Measurements from ENCODE around the gene BMPER.

BMPER gene

DNA sequence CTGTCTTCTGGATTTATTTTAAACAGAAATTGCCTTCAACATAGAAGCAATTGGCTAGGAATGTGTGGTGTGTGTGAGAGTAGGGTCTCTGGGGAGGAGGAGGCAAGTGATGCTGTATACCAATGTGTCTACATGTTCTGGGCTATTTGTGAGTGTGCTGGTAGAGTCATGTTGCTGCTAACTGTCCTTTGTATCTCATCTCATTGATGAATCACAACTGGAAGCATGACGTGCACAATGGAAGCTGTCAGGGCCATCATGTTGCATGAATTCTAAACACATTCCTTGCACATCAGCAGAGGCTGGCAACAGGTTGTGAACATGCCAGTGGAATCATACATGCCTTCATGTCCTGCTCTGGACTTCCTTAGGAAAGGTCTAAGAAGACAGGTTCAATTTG lies 199.7 kb downstream of the BMPER start:
- no peak for DNase-seq

DNA sequence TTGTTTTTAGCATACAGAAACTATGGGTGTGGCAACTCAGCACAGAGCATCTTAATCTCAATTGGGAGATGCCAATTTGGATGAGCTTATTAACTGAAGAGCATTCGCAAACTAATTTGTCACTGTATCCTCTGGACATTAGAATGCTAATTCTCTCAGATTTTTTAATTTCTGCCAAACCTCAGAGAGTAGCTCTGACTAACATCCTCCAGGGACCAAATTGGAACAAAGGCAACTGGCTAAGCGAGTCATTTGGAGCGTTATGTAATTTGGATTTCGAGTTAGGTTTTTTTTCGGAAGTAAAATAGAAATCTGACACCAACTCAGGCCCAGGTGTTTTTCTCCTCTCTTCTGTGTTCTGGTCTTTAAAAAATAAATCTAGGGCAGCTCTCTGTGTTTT lies 201.9 kb downstream of the BMPER start:
- DNase-seq: no peak

DNA sequence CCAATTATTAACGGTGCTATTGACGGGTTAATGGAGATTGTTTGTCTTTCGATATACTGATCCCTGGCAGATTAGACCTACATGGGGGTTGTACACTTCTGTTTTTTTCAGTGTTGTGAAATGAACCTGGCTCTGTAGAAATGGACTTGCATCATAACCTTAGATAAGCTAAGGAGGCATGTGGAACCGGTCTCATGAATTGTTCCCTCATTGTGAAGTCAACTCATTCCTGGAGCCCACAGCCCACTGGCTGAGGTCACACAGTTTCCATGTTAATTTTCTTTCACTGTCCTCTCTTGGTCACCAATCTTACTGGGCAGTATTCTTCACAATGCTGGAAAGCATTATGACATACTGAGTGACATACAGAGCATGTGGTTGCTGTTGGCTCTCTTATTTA lies 202.8 kb downstream of the BMPER start:
- DNase-seq: no peak

DNA sequence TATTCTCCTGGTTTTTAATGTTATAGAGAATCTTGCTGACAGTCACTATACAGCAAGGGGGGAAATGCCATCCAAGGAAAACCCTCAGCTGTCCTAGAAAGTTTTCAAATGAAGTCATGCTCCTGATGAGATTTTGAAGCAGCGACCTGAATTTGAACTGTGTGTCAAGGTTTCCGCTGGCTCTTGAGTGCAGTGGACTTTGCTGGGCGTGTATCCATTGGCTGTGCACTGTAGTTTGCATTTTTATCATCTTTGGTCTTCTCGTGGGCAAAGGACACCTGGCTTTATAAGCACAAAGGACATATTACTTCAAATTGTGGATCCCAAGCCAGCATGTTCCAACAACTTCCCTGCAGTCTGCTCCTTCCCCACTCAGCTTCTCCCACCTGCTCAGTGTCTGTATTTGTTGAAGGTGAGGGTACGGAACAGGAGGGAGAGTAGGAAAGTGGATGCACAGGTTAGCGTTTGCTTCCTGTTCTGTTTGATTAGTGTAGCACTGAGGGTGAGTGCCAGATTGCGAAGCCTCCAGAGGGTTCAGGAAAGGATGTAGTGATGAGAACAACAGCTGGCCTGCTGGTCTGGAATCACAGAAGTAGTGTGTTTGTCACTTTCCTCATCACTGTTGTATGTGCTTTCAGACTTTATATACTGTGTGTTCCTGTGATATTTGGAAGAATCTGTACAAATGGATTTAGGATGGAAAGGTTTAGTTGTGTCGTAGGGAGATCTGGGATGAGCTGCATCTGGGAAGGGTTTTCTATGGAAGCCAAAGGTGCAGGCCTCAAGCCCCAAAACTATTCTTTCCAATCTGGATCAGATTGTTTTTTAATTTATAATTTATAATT lies 204.8 kb downstream of the BMPER start:
- no peak for DNase-seq

GRCh38 chr7:34111031-34111430 lies 205.7 kb downstream of the BMPER start:
- DNase-seq: no peak

DNA sequence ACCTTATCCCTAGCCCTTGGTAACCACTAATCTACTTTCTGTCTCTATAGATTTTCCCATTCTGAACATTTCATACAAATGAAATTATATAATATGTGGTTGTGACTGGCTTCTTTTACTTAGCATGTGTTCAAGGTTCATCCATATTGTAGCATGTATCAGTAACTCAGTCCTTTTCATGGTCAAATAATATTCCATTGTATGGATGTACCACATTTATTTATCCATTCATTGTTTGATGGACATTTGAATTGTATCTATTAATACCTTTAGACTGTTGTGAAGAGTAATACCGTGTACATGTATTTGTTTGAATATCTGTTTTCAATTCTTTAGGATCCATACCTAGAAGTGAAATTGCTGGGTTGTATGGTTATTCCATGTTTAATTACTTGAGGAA lies 210.2 kb downstream of the BMPER start:
- DNase-seq: no peak

GRCh38 chr7:34117573-34117972 lies 212.2 kb downstream of the BMPER start:
- DNase-seq: no peak

DNA sequence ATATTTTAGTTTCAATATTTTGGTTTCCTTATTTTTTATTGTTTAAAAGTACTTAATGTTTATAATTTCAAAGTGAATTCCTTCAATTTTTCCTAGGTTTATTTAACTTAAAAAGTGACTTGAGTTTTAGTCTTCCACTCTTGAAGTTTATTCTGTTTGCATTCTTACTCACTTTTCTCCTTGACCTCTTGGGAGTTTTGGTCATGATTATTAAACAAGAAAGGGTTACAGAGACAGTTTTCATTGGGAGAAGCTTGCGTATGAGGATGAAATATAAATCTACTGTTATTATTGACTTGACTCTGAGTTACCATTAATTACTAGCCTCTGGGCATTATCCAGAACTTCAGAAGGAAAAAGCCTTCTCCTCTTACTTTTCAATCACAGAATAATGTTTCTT lies 216.0 kb downstream of the BMPER start:
- no peak for DNase-seq

DNA sequence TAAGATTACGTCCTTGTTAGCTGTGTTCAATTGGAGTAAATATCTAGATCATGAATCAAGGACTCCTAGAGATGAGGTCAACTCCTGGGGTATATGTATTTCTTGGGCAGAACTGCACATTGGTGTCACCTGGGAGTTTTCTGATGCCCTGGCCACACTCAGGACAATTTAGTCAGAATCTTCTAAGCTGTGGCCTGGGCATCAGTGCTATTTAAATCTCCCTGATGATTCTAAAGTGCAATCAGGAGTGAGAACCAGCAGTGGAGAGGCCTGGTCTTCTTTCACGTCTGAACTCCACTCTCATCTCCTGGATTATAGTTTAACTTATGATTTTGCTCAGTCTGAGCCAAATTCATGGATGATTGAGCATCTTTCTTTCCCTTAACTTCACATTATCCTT lies 218.0 kb downstream of the BMPER start:
- DNase-seq: no peak

GRCh38 chr7:34124765-34125164 lies 219.4 kb downstream of the BMPER start:
- no peak for DNase-seq

DNA sequence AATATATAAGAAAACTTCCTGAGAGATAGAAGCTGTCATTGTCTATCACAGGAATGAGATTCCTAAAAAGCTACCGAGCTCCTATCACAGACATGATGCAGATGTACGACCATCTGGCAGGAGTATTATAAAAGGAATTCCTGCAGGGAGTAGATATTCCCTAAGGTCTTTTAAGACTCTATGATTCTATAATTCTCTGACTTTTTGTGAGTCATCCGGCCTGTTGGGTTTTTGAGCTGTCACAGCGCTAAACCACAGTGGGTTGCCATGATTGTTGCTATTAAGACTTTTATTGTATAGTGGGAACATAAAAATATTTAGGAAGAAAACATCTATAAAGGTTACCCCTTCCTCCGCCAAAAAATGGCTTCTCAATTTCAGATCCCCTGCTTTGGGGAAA lies 223.4 kb downstream of the BMPER start:
- no peak for DNase-seq

DNA sequence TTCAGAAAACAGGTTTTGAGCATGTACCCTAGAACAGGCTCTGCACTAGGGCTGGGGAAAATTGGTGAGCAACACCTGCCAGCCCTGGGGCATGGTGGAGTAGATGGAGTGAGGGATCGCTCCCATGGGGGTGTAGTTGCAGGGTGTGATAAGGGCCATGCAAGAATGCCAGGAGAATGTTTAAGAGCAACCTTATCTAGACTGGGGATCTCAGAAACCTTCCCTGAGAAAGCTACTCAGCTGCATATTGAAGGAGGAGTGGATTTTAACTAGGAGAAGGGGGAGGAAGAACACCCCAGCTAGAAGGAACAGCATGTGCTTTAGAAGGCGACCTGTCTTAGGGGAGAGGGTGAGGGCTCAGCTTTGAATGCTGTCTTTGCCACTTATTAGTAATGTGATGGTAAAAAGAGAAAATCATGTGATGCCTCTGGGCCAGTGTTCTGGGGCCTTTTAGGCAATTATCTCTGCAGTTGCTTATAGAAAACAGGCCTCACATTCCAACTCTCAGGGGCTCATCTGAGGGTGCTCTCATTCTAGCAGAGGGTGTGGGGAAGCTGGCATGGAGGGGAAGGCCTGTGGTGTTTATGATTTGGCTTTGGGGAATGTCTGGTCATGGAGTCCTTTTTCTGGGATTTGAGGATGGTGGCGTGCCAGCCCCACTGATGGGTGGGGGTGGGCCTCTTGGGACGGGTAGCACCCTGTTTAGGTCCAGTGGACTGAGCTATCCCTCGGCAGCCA lies 225.4 kb downstream of the BMPER start:
- DNase-seq: no peak

DNA sequence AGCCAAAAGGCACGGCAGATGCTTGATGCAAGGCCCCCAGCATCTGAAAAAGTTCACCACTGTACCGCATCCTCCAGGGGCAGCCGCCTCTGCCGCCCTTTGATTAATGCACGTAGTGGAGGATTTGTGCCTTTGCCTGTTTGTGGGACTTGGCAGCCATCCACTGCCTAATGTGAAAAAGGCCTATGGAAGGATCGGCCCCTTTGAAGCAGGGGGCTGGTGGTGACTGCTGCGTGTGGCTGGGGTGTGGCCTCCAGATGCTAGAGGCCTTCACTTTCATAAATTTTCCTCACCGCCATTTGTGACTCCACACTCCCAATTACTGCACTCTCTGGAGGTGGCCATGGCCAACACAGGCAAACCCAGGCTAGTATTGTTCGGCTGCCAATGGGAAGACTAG lies 226.0 kb downstream of the BMPER start:
- no peak for DNase-seq

DNA sequence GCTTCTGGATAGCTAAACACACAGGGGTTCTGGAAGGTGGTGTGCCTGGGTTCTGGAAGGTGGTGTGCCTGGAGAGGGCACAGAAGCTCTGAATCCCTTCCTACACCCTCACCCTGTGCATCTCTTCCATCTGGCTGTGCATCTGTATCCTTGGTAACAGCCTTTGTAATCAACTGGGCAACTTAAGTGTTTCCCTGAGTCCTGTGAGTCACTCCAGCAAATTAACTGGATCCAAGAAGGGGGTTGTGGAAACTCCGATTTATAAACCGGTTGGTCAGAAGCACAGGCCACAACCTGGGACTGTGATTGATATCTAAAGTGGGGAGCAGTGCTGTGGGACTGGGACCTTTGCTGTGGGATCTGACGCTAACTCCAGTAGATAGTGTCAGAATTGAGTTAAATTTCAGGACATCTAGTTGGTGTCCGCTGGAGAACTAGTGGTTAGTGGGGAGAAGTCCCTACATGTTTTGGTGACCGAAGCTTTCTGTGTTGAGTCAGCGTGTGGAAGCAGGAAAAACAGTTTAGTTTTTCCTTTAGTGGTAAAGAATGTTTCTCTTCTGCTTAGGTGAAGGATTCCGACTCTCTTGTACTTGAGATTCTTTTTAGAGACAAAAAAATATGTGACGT lies 228.1 kb downstream of the BMPER start:
- no peak for DNase-seq

GRCh38 chr7:34133983-34134782 lies 228.8 kb downstream of the BMPER start:
- DNase-seq: no peak

GRCh38 chr7:34135924-34136323 lies 230.6 kb downstream of the BMPER start:
- no peak for DNase-seq

DNA sequence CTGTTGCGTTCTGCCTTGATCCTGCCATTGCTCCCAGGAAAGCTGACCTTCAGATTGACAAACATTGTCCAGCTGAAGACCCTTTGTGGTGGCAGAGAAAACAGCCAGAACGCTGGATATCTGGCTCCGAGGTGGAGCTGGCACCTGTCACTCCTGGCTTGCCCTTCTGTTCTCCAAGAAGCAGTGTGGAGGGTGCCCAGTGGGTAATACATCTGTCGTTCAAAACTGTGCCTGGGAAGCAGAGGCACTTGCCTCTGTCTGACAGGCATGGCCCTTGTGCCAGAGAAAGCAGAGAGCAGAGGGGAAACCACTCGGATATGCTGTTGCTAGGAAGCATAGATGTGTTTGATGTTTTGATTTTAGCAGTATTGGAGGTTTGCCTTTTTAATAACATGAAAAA lies 231.4 kb downstream of the BMPER start:
- no peak for DNase-seq

DNA sequence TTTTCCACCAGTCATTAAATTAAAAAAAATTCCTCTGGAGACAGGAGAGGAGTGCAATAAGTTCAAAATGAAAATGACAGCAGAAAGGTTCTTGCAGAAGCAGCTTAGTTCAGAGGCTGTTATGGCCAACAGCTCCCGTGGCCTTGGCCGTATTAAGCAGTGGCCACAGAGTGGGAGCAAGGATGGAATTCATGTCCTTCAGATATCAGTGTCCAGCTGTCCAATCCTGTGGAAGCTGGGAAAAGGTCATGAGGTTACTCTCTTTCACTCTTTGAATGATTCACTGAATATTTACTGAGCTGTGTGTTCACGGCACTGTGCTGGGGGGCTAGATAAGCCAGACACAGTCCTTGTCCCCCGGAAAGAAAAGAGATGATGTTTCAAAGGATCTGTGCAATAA lies 231.8 kb downstream of the BMPER start:
- DNase-seq: no peak

DNA sequence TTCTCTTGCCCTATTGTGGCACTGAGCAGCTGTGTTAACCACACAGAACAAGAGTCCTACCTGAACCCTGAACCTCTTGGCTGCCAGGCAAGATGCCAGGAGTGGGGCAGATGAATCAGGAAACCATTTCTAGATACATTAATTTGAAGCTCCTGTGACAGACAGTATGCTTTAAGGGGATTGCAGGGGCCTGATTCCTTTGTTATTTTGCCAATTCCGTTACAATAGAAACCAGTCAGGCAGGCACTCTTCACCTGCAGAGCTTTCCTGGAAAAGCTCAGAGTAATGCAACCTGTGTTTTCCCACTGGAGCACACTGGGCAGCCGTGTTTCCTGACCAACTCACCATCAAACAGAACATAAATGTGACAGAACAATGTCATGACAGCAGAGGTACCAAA lies 233.1 kb downstream of the BMPER start:
- DNase-seq: no peak

GRCh38 chr7:34139086-34139485 lies 233.7 kb downstream of the BMPER start:
- no peak for DNase-seq

DNA sequence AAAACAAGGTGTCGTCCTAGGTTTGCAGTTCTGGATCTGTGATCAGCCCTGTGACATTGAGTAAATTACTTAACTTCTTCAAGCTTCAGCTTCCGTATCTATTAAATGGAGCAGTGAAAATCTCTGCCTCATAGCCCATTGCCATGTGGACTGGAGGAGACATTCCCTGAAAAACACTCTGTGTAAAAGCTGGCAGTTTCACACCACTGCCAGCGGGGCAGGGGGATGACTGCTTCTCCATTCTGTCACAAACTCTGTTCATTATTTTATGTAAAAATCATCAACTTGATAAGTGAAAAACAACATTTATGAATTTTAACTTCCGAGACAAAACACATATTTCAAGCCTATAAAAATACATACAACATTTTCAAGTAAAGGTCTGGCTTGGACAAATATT lies 234.7 kb downstream of the BMPER start:
- no peak for DNase-seq

DNA sequence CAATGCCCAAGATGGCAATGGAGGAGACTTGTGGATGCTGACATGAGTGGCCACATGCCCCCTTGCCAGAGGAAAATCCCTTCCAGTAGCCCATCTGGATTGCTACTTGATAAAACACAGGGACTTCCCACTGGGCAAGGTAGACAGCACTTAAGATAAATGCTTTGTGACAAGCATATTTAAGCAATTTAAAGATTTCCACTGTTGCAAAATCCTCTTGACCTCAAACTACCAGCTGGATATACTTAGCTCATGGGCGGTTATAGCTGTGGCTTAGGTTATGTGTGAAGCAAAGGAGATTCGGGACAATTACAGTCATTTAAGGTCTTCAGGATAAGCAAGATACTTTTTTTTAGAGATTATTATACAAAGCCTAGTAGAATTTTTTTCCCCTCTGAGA lies 238.1 kb downstream of the BMPER start:
- DNase-seq: no peak

DNA sequence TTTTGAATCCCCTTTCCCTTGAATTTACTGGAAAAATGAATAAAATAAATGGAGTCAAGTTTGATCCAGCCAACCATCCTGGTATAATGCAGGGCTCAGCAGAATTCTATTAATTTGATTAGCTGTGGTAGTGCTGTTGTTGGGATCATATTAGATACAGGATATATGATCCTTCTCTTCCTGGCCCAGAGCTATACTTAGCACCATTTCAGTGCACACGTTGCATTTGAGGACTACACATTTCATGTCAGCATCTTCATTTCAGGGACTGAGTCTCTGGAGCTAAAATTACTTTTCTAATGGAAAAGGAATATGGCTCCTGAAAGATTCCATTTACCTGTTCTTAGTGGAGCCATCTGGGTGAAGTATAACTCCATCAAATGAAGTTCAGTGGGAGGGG lies 240.3 kb downstream of the BMPER start:
- DNase-seq: no peak

Measured in activated CD4-positive, alpha-beta T cell treated with anti-CD3 and anti-CD28 coated beads, Interleukin-2, amount 50 U/mL, for 4 hours (primary cell).